Bronchial epithelial cell (primary cell): ENCODE results near the gene ANO10. TPM values are rescaled to one million over a fixed set of nuclear protein-coding genes. Genes with fewer than 3 reads are reported as not detected.
A peak's percentile ranks its signal among the peaks of the same experiment; 100 is the strongest.

Experiments
- DNase-seq: peaks from one replicate; pipeline ENCODE4 v3.0.0-alpha.2; 2010; ENCODE audit warnings: low read depth
- FAIRE-seq: peaks from 2 replicates; lab custom pipeline; 2011; peaks lifted over from hg19 to GRCh38; lab: Jason Lieb, UNC
- H3K27me3 ChIP-seq: 2 replicates; pipeline ENCODE4 v1.5.1; 2011; ENCODE audit warnings: low read length; ENCODE audit not compliant: control insufficient read depth, insufficient read depth
- H3K36me3 ChIP-seq: 2 replicates; pipeline ENCODE4 v1.5.1; 2011; ENCODE audit warnings: low read length; ENCODE audit not compliant: control insufficient read depth, insufficient read depth
- H3K4me3 ChIP-seq: 2 replicates; pipeline ENCODE4 v1.5.1; 2011; ENCODE audit warnings: mild to moderate bottlenecking, low read depth, low read length, control low read depth
- total RNA-seq: library from RNA; depleted of rRNA; stranded (reverse); fragments of >200 nt; gene quantifications from 2 replicates; pipeline ENCODE4 v1.2.1, GENCODE V29; 2014
- TF ChIP-seq, protein P1 (sequence below): IDR thresholded peaks from 2 replicates; pipeline ENCODE4 v1.5.1; 2011; ENCODE audit warnings: mild to moderate bottlenecking, moderate library complexity, low read length, control low read depth, inconsistent platforms; ENCODE audit not compliant: insufficient read depth, severe bottlenecking

ANO10 gene
- total RNA-seq, 1 donor from 2014 or later = 25.8 TPM

DNA sequence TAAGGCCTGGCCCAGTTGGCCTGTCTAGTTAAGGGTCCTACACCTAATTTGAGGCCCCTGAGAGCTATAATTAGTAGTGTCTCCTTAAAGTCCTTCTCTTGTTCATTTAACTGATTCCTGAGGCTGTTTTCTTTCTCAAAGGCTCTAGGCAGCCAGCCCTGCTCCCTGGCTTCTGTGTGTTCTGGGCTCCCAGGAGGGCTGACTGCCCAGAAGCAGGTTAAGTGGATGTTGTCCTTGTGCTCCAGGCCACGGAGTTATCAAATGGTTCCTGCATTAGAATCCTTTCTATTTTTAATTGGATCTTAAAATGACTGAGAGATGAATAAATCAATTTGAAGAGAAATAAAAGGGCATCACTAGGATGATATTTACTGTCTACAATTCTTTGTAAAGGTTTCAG, 195.4 kb downstream of the ANO10 start:
- Histone ChIP-seq H3K36me3 (no peaks in the 10 kb centered on the region), H3K4me3 (no peak overlapping the region), H3K27me3 (no peaks in the 10 kb centered on the region)
- DNase-seq (no peak), FAIRE-seq (no peak)
- TF ChIP-seq, protein P1, sequence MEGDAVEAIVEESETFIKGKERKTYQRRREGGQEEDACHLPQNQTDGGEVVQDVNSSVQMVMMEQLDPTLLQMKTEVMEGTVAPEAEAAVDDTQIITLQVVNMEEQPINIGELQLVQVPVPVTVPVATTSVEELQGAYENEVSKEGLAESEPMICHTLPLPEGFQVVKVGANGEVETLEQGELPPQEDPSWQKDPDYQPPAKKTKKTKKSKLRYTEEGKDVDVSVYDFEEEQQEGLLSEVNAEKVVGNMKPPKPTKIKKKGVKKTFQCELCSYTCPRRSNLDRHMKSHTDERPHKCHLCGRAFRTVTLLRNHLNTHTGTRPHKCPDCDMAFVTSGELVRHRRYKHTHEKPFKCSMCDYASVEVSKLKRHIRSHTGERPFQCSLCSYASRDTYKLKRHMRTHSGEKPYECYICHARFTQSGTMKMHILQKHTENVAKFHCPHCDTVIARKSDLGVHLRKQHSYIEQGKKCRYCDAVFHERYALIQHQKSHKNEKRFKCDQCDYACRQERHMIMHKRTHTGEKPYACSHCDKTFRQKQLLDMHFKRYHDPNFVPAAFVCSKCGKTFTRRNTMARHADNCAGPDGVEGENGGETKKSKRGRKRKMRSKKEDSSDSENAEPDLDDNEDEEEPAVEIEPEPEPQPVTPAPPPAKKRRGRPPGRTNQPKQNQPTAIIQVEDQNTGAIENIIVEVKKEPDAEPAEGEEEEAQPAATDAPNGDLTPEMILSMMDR = no peak

DNA sequence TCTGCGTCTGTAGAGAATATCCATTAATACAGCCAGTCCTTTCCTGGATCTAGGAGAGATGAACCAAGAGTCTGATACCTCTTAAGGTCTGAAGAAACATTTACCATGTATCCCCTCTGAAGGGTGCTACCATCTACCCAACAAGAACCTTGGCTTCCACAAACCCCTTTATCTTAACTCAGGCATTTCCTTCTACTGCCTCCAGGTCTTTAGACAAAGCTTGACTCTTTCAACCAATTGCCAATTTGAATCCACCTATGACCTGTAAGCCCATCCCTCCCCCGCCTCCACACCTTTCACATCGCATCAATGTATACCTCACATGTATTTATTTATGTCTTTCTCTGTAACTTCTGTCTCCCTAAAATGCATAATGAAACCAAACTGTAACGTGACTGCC, 196.0 kb downstream of the ANO10 start:
- no peak for FAIRE-seq
- Histone ChIP-seq H3K36me3 (no peaks in the 10 kb centered on the region), H3K4me3 (no peak overlapping the region), H3K27me3 (no peaks in the 10 kb centered on the region)
- TF ChIP-seq, protein P1 = no peak
- no peak for DNase-seq

DNA sequence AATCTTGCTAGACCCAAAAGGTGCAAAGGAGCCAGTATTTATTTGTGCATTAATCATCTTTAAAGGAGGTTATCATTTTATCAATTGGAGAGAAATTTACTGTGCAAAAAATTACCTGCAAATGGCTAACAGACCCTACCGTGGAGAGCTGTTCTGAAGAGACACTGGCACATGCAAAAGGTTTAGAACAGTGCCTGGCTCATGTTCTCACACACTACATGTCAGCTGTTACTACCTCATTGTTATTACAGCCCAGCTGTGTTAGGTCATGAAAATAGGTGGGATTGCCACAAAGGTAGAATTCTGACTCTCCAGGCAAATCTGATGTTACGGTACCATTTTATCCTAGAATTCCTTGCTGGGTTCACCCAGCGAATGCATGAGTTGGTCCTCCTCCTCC, 198.2 kb downstream of the ANO10 start:
- Histone ChIP-seq H3K36me3 (no peaks in the 10 kb centered on the region), H3K27me3 (no peaks in the 10 kb centered on the region), H3K4me3 (no peak overlapping the region)
- FAIRE-seq = peak; percentile 32
- DNase-seq = no peak
- TF ChIP-seq, protein P1 = no peak

DNA sequence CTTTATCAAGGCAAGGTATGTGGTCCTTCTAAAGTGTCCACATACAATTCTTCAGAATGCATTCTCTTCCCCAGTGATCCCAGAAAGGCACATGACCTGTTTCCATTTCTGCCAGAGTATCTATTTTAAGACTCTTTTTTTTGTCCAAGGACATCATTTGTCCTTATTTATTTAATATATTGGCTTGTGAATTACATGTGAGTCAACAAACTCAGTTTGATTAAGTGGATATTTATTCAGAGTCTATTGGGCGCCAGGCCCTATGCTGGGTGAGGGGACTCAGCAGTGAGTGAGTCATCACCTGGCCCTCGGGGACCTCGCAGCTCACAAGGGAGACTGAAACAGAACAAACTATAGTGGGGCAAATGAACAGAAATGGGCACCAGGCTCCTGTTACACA, 198.7 kb downstream of the ANO10 start:
- H3K27me3 ChIP-seq = no peaks in the 10 kb centered on the region
- DNase-seq (no peak), FAIRE-seq (no peak)
- H3K36me3 ChIP-seq = no peaks in the 10 kb centered on the region
- TF ChIP-seq, protein P1 = no peak
- H3K4me3 ChIP-seq = no peak overlapping the region

DNA sequence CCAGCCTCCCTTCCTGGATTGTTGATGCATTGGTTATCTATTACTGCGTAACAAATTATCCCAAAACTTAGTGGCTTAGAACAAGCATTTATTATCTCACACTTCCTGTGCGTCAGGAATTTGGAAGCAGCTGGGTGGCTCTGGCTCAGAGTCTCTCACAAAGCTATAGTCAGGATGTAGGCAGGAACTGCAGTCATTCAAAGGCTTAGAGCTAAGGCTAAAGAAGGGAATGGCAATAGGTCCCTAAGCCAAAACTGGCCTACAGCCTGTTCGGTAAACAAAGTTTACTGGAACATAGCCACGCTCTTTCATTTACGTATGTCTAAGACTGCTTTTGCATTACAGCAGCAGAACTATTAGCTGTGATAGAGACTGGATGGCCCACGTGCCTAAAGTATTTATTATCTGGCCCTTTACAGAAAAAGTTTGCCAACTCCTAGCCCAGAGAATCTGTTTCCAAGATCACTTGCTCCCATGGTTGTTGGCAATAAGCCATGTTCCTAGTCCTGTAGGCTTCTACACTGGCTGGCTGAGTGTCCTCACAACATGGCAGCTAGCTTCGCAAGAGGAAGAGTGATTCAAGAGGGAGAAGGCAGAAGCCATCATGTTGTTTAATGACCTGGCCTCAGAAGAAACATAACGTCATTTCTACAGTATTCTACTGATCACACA, 203.1 kb downstream of the ANO10 start:
- no peak for FAIRE-seq
- TF ChIP-seq, protein P1 = no peak
- no peaks in the 10 kb centered on the region for H3K27me3 ChIP-seq
- DNase-seq = no peak
- H3K36me3 ChIP-seq = no peaks in the 10 kb centered on the region
- H3K4me3 ChIP-seq = no peak overlapping the region

DNA sequence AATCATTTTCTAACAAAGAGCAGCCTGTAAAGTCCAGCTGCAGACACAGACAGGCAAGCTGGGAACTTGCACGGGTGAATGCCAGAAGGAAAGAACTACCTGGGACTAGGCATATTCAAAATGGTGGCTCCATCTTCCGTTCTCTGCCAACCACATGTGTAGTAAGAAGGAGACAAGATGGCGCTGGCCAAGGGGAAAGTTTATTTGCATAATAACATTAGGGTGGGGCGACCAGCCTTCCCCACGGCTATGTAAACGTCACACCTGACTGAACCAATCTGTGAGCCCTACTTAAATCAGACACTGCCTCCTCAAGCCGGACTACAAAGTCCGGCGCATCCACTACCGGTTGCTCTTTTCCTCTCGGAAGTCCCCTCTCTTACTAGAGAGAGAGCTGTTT, 204.7 kb downstream of the ANO10 start:
- no peaks in the 10 kb centered on the region for H3K27me3 ChIP-seq
- no peak for DNase-seq
- H3K4me3 ChIP-seq = no peak overlapping the region
- TF ChIP-seq, protein P1 = no peak
- FAIRE-seq = no peak
- H3K36me3 ChIP-seq = no peaks in the 10 kb centered on the region
